ENCODE results near the gene UNC5C.

DNA sequence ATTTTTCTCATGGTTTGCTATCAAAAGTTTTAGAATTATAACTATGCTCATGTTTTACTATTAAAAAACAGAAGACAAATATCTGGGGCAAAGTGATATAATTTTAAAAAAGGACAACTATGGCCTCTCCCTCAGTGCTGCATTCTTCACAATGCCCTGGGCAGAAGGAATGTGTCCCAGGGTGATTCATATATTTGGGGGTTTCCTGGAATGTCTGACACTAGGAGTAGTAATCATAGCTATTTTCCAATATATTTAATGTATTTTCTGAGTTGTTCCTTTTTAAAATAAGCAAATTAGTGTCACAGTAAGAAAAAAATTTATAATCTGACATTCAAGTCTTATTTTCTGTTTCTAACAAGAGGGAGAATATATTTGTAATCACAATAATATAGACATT is 281.7 kb downstream of the UNC5C start:
- TF ChIP-seq, protein P1, sequence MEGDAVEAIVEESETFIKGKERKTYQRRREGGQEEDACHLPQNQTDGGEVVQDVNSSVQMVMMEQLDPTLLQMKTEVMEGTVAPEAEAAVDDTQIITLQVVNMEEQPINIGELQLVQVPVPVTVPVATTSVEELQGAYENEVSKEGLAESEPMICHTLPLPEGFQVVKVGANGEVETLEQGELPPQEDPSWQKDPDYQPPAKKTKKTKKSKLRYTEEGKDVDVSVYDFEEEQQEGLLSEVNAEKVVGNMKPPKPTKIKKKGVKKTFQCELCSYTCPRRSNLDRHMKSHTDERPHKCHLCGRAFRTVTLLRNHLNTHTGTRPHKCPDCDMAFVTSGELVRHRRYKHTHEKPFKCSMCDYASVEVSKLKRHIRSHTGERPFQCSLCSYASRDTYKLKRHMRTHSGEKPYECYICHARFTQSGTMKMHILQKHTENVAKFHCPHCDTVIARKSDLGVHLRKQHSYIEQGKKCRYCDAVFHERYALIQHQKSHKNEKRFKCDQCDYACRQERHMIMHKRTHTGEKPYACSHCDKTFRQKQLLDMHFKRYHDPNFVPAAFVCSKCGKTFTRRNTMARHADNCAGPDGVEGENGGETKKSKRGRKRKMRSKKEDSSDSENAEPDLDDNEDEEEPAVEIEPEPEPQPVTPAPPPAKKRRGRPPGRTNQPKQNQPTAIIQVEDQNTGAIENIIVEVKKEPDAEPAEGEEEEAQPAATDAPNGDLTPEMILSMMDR (IDR thresholded peaks at IDR 0.05) = no peak
- no peak for TF ChIP-seq POLR2A (IDR thresholded peaks at IDR 0.05)
